ENCODE results near the gene FUT1. TPM values are rescaled to one million over a fixed set of nuclear protein-coding genes. Genes with fewer than 3 reads are reported as not detected.

FUT1 gene
- total and polyA plus RNA-seq, 9 of the 15 experiments (the other 6 are each of a cell fraction or from before 2014, with no cell fraction given) = 2.3 to 18.5 (median 8.8) TPM

DNA sequence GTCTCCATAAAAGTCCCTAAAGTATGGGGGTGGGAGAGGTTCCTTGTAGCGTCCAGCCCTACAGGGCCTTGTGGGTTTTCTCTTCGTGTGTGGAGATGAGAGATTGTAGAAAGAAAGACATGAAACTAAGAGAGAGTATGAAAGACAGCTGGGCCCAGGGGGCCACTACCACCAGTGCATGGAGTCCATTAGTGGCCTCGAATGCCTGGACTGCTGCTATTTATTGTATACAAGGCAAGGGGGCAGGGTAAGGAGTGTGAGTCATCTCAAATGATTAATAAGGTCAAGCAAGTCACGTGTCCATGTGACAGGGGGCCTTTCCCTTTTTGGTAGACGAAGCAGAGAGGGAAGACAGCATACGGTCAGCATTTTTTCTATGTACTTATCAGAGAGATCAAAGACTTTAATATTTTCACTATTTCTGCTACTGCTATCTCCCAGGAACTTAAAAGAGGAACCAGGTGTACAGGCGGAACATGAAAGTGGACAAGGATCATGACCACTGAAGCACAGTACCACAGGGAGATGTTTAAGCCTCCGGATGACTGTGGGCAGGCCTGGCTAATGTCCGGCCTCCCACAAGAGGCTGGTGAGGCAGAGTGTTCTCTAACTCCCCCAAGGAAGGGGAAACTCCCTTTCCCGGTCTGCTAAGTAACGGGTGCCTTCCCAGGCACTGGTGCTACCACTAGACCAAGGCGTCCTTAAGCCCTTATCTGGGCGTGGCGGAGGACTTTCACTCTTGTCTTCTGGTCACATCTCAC lies 28.4 kb upstream of the FUT1 start (continued):
- TF ChIP-seq, protein P1, sequence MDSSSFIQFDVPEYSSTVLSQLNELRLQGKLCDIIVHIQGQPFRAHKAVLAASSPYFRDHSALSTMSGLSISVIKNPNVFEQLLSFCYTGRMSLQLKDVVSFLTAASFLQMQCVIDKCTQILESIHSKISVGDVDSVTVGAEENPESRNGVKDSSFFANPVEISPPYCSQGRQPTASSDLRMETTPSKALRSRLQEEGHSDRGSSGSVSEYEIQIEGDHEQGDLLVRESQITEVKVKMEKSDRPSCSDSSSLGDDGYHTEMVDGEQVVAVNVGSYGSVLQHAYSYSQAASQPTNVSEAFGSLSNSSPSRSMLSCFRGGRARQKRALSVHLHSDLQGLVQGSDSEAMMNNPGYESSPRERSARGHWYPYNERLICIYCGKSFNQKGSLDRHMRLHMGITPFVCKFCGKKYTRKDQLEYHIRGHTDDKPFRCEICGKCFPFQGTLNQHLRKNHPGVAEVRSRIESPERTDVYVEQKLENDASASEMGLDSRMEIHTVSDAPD (CRISPR knock-in tag; IDR thresholded peaks at IDR 0.05) = no peak
- TF ChIP-seq DPF2 (IDR thresholded peaks at IDR 0.05) = peak; percentile 93
- no peak for TF ChIP-seq ZC3H11A (IDR thresholded peaks at IDR 0.05; ENCODE audit: low read depth, low read length)
- TF ChIP-seq GMEB1 (CRISPR knock-in tag; IDR thresholded peaks at IDR 0.05) = no peak
- TF ChIP-seq ZKSCAN1 (IDR thresholded peaks at IDR 0.05; ENCODE audit: low read depth, low read length) = no peak; the same call in 1 of the 2 replicates
- no peak for TF ChIP-seq BRD4 (IDR thresholded peaks at IDR 0.05)
- peak; percentile 83 for TF ChIP-seq NR2C1 (IDR thresholded peaks at IDR 0.05)
- peak; percentile 79 for TF ChIP-seq NR2C1 (tag; IDR thresholded peaks at IDR 0.05)
- no peak; the same call in 1 of the 2 replicates for TF ChIP-seq GATAD2A (IDR thresholded peaks at IDR 0.05)
- no peak for TF ChIP-seq ZBTB26 (CRISPR knock-in tag; IDR thresholded peaks at IDR 0.05)
- no peak; the same call in 1 of the 2 replicates for TF ChIP-seq POLR2H (tag; IDR thresholded peaks at IDR 0.05; ENCODE audit: low read depth)
- no peak for TF ChIP-seq EZH2 (IDR thresholded peaks at IDR 0.05; ENCODE audit: borderline replicate concordance, low read depth, low read length)
- TF ChIP-seq TEAD4 (IDR thresholded peaks at IDR 0.05; ENCODE audit: low read length) = no peak
- TF ChIP-seq TEAD4 (CRISPR knock-in tag; IDR thresholded peaks at IDR 0.05; ENCODE audit: borderline replicate concordance) = no peak
- TF ChIP-seq CCAR2 (IDR thresholded peaks at IDR 0.05; ENCODE audit: low read depth, low read length) = no peak
- TF ChIP-seq FOXA3 (CRISPR knock-in tag; conservative IDR thresholded peaks at IDR 0.05 in 1 of 2, IDR thresholded peaks at IDR 0.05 in 1 of 2) = no peak
- no peak for TF ChIP-seq SNRNP70 (optimal IDR thresholded peaks at IDR 0.05; ENCODE audit: low read depth, low read length)
- TF ChIP-seq, protein P2, sequence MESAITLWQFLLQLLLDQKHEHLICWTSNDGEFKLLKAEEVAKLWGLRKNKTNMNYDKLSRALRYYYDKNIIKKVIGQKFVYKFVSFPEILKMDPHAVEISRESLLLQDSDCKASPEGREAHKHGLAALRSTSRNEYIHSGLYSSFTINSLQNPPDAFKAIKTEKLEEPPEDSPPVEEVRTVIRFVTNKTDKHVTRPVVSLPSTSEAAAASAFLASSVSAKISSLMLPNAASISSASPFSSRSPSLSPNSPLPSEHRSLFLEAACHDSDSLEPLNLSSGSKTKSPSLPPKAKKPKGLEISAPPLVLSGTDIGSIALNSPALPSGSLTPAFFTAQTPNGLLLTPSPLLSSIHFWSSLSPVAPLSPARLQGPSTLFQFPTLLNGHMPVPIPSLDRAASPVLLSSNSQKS (CRISPR knock-in tag; IDR thresholded peaks at IDR 0.05) = no peak
- no peak for TF ChIP-seq CEBPB (tag; IDR thresholded peaks at IDR 0.05)
- no peak for TF ChIP-seq POU5F1 (IDR thresholded peaks at IDR 0.05; ENCODE audit: borderline replicate concordance, low read depth, low read length, partially characterized antibody)
- no peak for TF ChIP-seq MCM3 (IDR thresholded peaks at IDR 0.05)
- TF ChIP-seq MCM2 (IDR thresholded peaks at IDR 0.05; ENCODE audit: low read depth) = no peak
- peak; percentile 44 for TF ChIP-seq KDM5B (IDR thresholded peaks at IDR 0.05; ENCODE audit: insufficient replicate concordance, low read depth, low read length)
- TF ChIP-seq ZNF644 (tag; IDR thresholded peaks at IDR 0.05; ENCODE audit: low read depth) = peak; percentile 63; the same call in 1 of the 2 replicates
- peak; percentile 81 for TF ChIP-seq CBFA2T2 (conservative IDR thresholded peaks at IDR 0.05)

All from K562 (cell line).